Measurements from ENCODE around the gene DUSP6.

Gene DUSP6

GRCh38 chr12:89357297-89357730 is 5.0 kb upstream of the DUSP6 start:
- DNase-seq (ENCODE audit: low read depth): no peak
- TF ChIP-seq CTCF (IDR thresholded peaks at IDR 0.05; ENCODE audit: insufficient read depth, low read depth, low read length, missing control alignments): no peak
- H3K4me3 ChIP-seq (ENCODE audit: low read length): no peak overlapping the region

GRCh38 chr12:89356069-89356665 is 3.9 kb upstream of the DUSP6 start:
- no peak overlapping the region for H3K4me3 ChIP-seq (ENCODE audit: low read length)
- DNase-seq (ENCODE audit: low read depth): no peak
- TF ChIP-seq CTCF (IDR thresholded peaks at IDR 0.05; ENCODE audit: insufficient read depth, low read depth, low read length, missing control alignments): no peak

GRCh38 chr12:89355243-89356068 is 3.2 kb upstream of the DUSP6 start:
- H3K4me3 ChIP-seq (ENCODE audit: low read length): no peak overlapping the region
- no peak for DNase-seq (ENCODE audit: low read depth)

GRCh38 chr12:89354612-89355067 is 2.3 kb upstream of the DUSP6 start:
- no peak for DNase-seq (ENCODE audit: low read depth)
- no peak for TF ChIP-seq CTCF (IDR thresholded peaks at IDR 0.05; ENCODE audit: insufficient read depth, low read depth, low read length, missing control alignments)
- H3K4me3 ChIP-seq (ENCODE audit: low read length): peak overlapping the region; percentile 55

More at GRCh38 chr12:89355243-89356068, 3.2 kb upstream of the DUSP6 start:
- TF ChIP-seq CTCF (IDR thresholded peaks at IDR 0.05; ENCODE audit: insufficient read depth, low read depth, low read length, missing control alignments): peak; percentile 39

- peak; percentile 85 for DNase-seq (ENCODE audit: low read depth)
- TF ChIP-seq CTCF (IDR thresholded peaks at IDR 0.05; ENCODE audit: insufficient read depth, low read depth, low read length, missing control alignments): no peak
- H3K4me3 ChIP-seq (ENCODE audit: low read length): peak overlapping the region; percentile 55
These were observed 1.7 kb upstream of the DUSP6 start for GRCh38 chr12:89353823-89354611.

- DNase-seq (ENCODE audit: low read depth): peak; percentile 58
- peak overlapping the region; percentile 55 for H3K4me3 ChIP-seq (ENCODE audit: low read length)
- no peak for TF ChIP-seq CTCF (IDR thresholded peaks at IDR 0.05; ENCODE audit: insufficient read depth, low read depth, low read length, missing control alignments)
These were observed 1.0 kb upstream of the DUSP6 start for GRCh38 chr12:89353188-89353822.

Measured in epithelial cell of esophagus (primary cell).